ENCODE measurements around the gene SH3BP4.

DNA sequence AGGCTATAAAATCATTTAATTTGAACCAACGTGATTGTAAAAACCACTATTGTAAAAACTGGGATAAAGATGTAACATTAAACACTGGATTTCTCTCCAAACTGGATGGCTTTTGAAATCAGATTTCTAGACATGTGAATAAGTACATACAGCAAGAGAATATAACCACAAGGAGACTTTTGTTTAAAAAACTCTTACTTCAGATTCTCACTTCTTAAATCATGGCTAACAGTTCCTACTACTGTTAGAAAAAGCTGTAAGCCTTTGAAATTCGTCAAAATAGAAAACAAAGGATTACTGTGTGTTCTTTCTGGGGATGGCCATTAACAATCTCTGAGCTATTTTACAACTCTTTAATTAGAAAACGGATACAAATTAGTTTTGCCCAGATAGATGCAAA lies 39.4 kb upstream of the SH3BP4 start:
- no peak for TF ChIP-seq POLR2A (IDR thresholded peaks at IDR 0.05)
- no peak for TF ChIP-seq CTCF (IDR thresholded peaks at IDR 0.05)

Measured in transverse colon (tissue), 3 donors.